Ovary (tissue), 3 donors: ENCODE data around the gene ACOT7.

Experiments used
- EP300 ChIP-seq: sonication (generic); formaldehyde crosslinking; IDR thresholded peaks from one replicate; pipeline ENCODE4 v1.6.1; 2017; ENCODE audit warnings: antibody characterized with exemption
- POLR2A ChIP-seq: fragments of 450-650 bp; IDR thresholded peaks from one replicate; pipeline ENCODE4 v1.6.1; 2017; ENCODE audit warnings: antibody characterized with exemption, mild to moderate bottlenecking, moderate library complexity
- TF ChIP-seq, protein P1 (sequence below), 3 donors: fragments of 450-650 bp in 2 of 3; fragments of 200-600 bp in 1 of 3; IDR thresholded peaks; one replicate each; pipeline versions ENCODE4 v1.5.1 to v1.8.0; 2016 to 2022; ENCODE audit warnings: antibody characterized with exemption in 3 of 3, mild to moderate bottlenecking in 1 of 3
- donor health status: DM: no; HTN: no; CAD: no.

DNA sequence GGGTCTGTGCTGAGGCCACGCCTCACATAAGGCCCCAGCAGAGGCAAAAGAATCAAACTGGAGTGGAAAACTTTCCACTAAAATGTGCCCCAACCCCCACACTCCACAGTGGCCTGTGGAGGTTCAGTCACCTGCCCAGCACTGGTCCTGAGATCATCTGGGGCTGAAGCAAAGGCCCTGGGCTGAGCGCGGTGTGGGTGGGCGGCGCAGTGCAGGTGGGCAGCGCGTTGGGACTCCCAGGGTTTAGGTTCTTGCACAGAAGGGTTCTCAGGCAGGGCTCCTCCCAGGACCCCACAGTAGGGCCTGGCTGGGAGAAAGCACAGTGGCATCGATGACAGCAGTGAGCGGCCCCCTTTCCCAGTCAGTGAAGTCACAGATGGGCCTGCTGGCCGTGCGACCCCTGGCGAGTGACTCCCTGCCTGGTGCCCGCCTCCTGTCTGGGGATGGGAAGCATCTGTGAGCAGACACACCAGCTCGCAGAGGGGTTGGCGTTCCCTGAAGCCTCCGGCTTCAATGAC is 118.9 kb downstream of the ACOT7 start:
- TF ChIP-seq, protein P1, sequence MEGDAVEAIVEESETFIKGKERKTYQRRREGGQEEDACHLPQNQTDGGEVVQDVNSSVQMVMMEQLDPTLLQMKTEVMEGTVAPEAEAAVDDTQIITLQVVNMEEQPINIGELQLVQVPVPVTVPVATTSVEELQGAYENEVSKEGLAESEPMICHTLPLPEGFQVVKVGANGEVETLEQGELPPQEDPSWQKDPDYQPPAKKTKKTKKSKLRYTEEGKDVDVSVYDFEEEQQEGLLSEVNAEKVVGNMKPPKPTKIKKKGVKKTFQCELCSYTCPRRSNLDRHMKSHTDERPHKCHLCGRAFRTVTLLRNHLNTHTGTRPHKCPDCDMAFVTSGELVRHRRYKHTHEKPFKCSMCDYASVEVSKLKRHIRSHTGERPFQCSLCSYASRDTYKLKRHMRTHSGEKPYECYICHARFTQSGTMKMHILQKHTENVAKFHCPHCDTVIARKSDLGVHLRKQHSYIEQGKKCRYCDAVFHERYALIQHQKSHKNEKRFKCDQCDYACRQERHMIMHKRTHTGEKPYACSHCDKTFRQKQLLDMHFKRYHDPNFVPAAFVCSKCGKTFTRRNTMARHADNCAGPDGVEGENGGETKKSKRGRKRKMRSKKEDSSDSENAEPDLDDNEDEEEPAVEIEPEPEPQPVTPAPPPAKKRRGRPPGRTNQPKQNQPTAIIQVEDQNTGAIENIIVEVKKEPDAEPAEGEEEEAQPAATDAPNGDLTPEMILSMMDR (IDR thresholded peaks at IDR 0.05) = no peak
- TF ChIP-seq EP300 (no peak), POLR2A (no peak)
